KOPT-K1 (cell line): ENCODE results near the gene CFAP61.
"Not testable (repeated sequence)": the region's sequence is repeated elsewhere in the genome, so short reads cannot be mapped to it uniquely, and the experiment has no call there.

Experiments used
- H3K27ac ChIP-seq: fragments of 200-600 bp; sonication (generic); 2 replicates; pipeline ENCODE4 v1.5.1; 2016; ENCODE audit warnings: antibody characterized with exemption, mild to moderate bottlenecking, low read depth, low read length; ENCODE audit not compliant: poor library complexity, severe bottlenecking
- H3K36me3 ChIP-seq: fragments of 200-600 bp; sonication (generic); 2 replicates; pipeline ENCODE4 v1.5.1; 2017; ENCODE audit warnings: antibody characterized with exemption, mild to moderate bottlenecking, low read length, moderate library complexity; ENCODE audit not compliant: insufficient read depth
- H3K9me3 ChIP-seq: fragments of 200-600 bp; sonication (generic); 2 replicates; pipeline ENCODE4 v1.5.1; 2017; ENCODE audit warnings: antibody characterized with exemption, low read length, mild to moderate bottlenecking; ENCODE audit not compliant: insufficient read depth, poor library complexity, severe bottlenecking

The CFAP61 gene

GRCh38 chr20:20228351-20228750, 176.0 kb downstream of the CFAP61 start:
- H3K9me3 ChIP-seq: no peaks in the 10 kb centered on the region
- H3K27ac ChIP-seq: no peak overlapping the region
- no peaks in the 10 kb centered on the region for H3K36me3 ChIP-seq

- no peak overlapping the region for H3K27ac ChIP-seq
- H3K36me3 ChIP-seq: no peaks in the 10 kb centered on the region
- H3K9me3 ChIP-seq: no peaks in the 10 kb centered on the region
Measured at GRCh38 chr20:20229595-20229994, 177.3 kb downstream of the CFAP61 start.

- no peaks in the 10 kb centered on the region for H3K9me3 ChIP-seq
- no peak overlapping the region for H3K27ac ChIP-seq
- no peaks in the 10 kb centered on the region for H3K36me3 ChIP-seq
Measured at GRCh38 chr20:20230741-20231140, 178.4 kb downstream of the CFAP61 start.

- H3K36me3 ChIP-seq: no peaks in the 10 kb centered on the region
- H3K27ac ChIP-seq: no peak overlapping the region
- no peaks in the 10 kb centered on the region for H3K9me3 ChIP-seq
Measured at GRCh38 chr20:20231528-20232298, 179.4 kb downstream of the CFAP61 start.

GRCh38 chr20:20233041-20233514, 180.7 kb downstream of the CFAP61 start:
- Histone ChIP-seq H3K9me3 (no peaks in the 10 kb centered on the region), H3K27ac (no peak overlapping the region), H3K36me3 (no peaks in the 10 kb centered on the region)

- no peaks in the 10 kb centered on the region for H3K36me3 ChIP-seq
- no peak overlapping the region for H3K27ac ChIP-seq
- no peaks in the 10 kb centered on the region for H3K9me3 ChIP-seq
Measured at GRCh38 chr20:20235681-20236080, 183.3 kb downstream of the CFAP61 start.

- Histone ChIP-seq H3K27ac (no peak overlapping the region), H3K36me3 (no peaks in the 10 kb centered on the region), H3K9me3 (no peaks in the 10 kb centered on the region)
Measured at GRCh38 chr20:20237093-20237959, 185.0 kb downstream of the CFAP61 start.

GRCh38 chr20:20241976-20242375, 189.6 kb downstream of the CFAP61 start:
- Histone ChIP-seq H3K9me3 (peaks cover 21% of the 10 kb centered on the region), H3K27ac (no peak overlapping the region), H3K36me3 (no peaks in the 10 kb centered on the region)

GRCh38 chr20:20244384-20244783, 192.1 kb downstream of the CFAP61 start:
- peaks cover 21% of the 10 kb centered on the region for H3K9me3 ChIP-seq
- not testable (repeated sequence) for H3K27ac ChIP-seq, H3K36me3 ChIP-seq

GRCh38 chr20:20246996-20247633, 194.8 kb downstream of the CFAP61 start:
- H3K27ac ChIP-seq: no peak overlapping the region
- no peaks in the 10 kb centered on the region for H3K36me3 ChIP-seq
- H3K9me3 ChIP-seq: peaks cover 21% of the 10 kb centered on the region

GRCh38 chr20:20248620-20249200, 196.4 kb downstream of the CFAP61 start:
- H3K36me3 ChIP-seq: no peaks in the 10 kb centered on the region
- peaks cover 21% of the 10 kb centered on the region for H3K9me3 ChIP-seq
- no peak overlapping the region for H3K27ac ChIP-seq

- Histone ChIP-seq H3K27ac (no peak overlapping the region), H3K9me3 (no peaks in the 10 kb centered on the region), H3K36me3 (no peaks in the 10 kb centered on the region)
Measured at GRCh38 chr20:20251317-20251716, 199.0 kb downstream of the CFAP61 start.

- Histone ChIP-seq H3K9me3 (no peaks in the 10 kb centered on the region), H3K36me3 (no peaks in the 10 kb centered on the region)
Measured at GRCh38 chr20:20251836-20252235, 199.5 kb downstream of the CFAP61 start.

GRCh38 chr20:20253039-20253743, 200.9 kb downstream of the CFAP61 start:
- no peaks in the 10 kb centered on the region for H3K9me3 ChIP-seq
- H3K36me3 ChIP-seq: no peaks in the 10 kb centered on the region
- no peak overlapping the region for H3K27ac ChIP-seq

More at GRCh38 chr20:20251836-20252235, 199.5 kb downstream of the CFAP61 start:
- no peak overlapping the region for H3K27ac ChIP-seq
